ENCODE measurements around the gene ADGRE3.

The ADGRE3 gene, protein sequence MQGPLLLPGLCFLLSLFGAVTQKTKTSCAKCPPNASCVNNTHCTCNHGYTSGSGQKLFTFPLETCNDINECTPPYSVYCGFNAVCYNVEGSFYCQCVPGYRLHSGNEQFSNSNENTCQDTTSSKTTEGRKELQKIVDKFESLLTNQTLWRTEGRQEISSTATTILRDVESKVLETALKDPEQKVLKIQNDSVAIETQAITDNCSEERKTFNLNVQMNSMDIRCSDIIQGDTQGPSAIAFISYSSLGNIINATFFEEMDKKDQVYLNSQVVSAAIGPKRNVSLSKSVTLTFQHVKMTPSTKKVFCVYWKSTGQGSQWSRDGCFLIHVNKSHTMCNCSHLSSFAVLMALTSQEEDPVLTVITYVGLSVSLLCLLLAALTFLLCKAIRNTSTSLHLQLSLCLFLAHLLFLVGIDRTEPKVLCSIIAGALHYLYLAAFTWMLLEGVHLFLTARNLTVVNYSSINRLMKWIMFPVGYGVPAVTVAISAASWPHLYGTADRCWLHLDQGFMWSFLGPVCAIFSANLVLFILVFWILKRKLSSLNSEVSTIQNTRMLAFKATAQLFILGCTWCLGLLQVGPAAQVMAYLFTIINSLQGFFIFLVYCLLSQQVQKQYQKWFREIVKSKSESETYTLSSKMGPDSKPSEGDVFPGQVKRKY

DNA sequence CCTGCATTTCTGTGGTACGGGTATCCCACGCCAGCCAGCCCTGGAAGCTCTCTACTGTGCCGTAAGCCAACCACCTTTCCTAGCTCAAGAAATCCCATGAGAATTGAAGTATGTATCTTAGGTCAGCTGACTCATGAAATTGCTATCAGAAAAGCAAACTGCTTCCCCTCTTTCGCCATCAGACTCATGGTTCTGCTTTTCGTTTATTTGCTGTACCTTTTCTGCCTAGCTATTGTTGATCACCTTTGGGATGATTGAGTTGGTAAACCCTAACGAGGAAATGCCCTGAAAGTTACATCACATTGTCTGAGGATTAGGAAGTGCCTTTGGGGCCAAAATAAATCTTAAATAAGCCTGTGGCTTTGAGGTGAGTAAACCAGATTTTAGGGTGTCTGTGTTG is at the start of gene ADGRE3:
Gene ADGRE3, minus strand, starts transcription at position 81 of the 400 bp plus-strand sequence. Its CDS starts 74 bp downstream, at position 7.
- no peak for FAIRE-seq

DNA sequence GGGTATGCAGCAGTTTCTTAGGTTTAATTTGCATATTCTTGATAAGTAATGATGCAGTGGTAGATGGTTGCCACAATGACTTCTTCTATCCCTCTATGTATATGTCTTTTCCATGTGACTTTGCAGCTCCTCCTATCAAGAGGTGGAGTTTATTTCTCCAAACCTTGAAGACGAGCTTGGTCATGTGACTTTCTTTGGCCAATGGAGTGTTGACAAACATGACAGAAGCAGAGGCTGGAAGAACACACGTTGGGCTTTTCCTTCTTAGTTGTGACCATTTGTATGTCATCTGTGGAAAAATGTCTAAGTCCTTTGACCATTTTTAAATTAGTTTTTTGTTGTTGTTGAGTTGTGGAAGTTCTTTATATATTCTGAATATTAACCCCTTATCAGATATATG is 47.5 kb upstream of the ADGRE3 start:
- FAIRE-seq, result no peak

DNA sequence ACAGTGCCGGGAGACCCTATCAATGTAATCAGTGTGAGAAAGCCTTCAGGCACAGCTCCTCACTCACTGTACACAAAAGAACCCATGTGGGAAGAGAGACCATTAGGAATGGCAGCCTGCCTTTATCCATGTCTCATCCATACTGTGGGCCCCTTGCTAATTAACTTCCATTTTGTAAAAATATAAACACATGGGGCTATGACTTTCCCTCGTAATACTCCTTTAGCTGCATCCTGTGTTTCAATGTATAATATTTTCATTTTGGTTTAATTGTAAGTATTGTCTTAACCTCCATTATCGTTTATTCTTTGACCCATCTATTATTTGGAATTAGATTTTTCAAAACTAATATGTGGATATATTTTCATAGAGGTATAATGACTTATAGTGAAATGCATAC is 44.5 kb upstream of the ADGRE3 start:
- no peak for FAIRE-seq

DNA sequence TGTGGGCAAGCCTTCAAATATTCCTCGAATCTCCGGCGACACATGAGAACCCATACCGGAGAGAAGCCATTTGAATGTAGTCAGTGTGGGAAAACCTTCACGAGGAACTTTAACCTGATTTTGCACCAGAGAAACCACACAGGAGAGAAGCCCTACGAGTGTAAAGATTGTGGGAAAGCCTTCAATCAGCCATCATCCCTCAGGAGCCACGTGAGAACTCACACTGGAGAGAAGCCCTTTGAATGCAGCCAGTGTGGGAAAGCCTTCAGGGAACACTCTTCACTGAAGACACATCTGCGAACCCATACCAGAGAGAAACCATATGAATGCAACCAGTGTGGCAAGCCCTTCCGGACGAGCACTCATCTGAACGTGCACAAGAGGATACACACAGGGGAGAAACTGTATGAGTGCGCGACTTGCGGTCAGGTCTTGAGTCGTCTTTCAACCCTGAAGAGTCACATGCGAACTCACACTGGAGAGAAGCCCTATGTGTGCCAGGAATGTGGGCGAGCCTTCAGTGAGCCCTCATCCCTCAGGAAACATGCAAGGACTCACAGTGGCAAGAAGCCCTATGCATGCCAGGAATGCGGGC is 44.0 kb upstream of the ADGRE3 start:
- FAIRE-seq, result no peak

- FAIRE-seq, result no peak
These were observed 41.2 kb upstream of the ADGRE3 start for GRCh38 chr19:14715841-14716240.

DNA sequence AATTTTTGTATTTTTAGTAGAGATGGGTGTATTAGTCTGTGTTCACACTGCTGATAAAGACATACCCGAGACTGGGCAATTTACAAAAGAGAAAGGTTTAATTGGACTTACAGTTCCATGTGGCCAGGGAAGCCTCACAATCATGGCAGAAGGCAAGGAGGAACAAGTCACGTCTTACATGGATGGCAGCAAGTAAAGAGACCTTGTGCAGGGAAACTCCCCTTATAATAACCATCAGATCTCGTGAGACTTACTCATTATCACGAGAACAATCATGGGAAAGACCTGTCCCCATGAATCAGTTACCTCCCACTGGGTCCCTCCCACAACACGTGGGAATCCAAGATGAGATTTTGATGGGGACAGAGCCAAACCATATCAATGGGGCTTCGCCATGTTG is 29.8 kb upstream of the ADGRE3 start:
- no peak for FAIRE-seq

DNA sequence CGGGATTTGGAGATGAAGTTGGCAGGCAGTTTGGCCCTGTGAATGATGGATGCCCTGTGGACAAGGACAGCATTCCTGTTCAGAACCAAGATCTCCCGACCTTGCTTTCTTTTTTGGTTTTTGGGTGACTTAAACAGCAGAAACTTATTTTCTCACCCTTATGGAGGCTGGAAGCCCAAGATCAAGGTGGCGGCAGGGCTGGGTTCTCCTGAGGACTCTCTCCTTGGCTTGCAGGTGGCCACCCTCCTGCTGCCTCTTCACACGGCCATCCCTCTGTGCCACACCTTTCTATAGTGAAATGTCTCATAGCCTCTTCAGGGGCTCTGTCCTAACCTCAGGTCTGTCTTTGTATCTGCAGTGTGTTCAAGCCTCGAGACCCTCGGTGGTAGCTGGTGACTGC is 29.2 kb upstream of the ADGRE3 start:
- no peak for FAIRE-seq

DNA sequence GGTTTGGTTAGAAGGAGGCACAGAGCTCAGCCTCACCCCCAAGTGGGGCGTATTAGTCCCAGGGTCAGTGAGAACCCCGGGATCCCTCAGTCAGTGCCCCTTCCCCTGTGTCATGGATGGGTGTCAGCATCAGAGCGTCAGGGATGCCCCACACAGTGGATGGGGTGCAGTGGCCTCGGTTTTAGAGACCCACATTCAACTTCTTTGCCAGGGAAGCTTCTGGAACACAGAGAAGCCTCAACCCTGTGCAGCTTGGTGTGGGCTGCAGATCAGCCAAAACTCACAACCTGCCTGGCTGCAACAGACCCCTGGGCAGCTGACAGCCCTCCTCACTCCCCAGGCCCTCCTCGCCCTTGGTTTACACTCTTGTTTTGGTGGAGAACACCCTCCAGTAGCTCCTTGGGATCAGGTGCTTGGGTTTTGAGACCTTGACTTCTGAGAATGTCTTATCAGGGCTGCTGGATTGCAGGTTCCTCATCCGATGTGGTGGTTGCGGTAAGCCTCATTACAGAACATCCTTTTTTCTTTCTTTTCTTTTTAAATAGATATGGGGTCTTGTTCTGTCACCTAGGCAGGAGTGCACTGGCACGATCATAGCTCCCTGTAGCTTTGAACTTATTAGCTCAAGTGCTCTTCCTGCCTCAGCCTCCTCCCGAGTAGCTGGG is 26.2 kb upstream of the ADGRE3 start:
- no peak for FAIRE-seq

DNA sequence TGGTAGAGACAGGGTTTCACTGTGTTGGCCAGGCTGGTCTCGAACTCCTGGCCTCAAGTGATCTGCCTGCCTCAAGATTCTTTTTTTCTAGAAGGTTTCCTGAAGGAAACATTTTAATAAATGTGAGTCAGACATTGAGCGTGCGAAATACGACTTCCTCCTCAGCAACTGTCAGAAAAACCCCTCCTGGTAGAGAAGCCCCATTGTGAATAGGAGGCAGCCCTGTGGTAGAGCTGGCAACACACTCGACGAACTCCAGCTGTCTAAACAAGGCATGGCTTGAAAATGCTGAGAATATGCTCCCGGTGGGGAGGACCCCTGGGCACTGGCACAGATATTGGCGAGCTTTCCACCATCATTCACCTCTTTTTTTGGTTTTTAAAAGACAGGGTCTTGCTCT is 25.0 kb upstream of the ADGRE3 start:
- FAIRE-seq, result no peak

GRCh38 chr19:14695471-14695870 is 20.8 kb upstream of the ADGRE3 start:
- no peak for FAIRE-seq

GRCh38 chr19:14694641-14695266 is 20.1 kb upstream of the ADGRE3 start:
- FAIRE-seq, result no peak

GRCh38 chr19:14689598-14690503 is 15.2 kb upstream of the ADGRE3 start, which contains the start of gene ZNF333:
ZNF333 (plus strand) TSS chr19:14690048; CDS start chr19:14693492, 3,444 bp downstream.
- FAIRE-seq, result no peak

GRCh38 chr19:14686411-14686810 is 11.8 kb upstream of the ADGRE3 start:
- no peak for FAIRE-seq

DNA sequence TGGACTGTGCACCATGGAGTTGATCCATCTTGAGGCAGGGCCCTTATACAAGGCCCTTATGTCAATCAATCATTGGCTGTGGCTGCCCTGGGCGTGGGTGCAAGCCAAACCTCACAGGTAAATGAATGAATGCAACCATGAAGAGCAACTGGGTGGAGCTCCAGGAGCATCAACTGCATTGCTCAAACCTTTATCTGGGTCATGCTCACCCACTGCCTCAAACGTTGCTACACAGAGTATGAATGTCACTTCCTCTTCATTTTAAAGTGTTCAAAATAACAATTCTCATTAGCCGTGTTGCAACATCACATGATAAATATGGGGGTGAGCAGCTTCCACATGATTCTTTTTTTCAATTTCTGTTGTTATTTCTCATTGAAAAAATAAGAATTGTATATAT is 8.8 kb upstream of the ADGRE3 start:
- FAIRE-seq, result no peak

- no peak for FAIRE-seq
These were observed 7.4 kb upstream of the ADGRE3 start for GRCh38 chr19:14682084-14682483.

GRCh38 chr19:14678199-14678598 is 3.6 kb upstream of the ADGRE3 start:
- FAIRE-seq, result no peak

DNA sequence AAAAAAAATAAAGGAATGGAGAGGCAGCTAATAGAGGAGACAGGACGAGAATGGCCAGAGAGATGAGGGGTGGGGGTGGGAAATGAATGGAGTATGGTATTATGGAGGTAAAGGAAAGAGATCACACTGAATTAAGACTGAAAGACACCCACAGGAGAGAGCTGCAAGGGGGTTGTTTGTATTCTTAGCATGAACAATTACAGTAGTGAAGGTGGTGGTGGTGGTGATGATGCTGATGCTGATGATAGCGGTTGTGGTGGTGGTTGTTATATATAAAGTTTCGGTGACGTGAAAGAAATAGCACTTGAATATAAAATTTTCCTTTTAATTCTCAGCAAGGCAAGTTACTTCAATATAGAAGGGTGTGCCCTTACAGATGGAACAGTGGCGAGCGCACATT is 2.8 kb upstream of the ADGRE3 start:
- FAIRE-seq, result no peak

- no peak for FAIRE-seq
These were observed 2.1 kb upstream of the ADGRE3 start for GRCh38 chr19:14676762-14677161.

- no peak for FAIRE-seq
These were observed 1.6 kb downstream of the ADGRE3 start for GRCh38 chr19:14673088-14673487.

- FAIRE-seq, result no peak
These were observed 2.3 kb downstream of the ADGRE3 start for GRCh38 chr19:14672188-14672872.

DNA sequence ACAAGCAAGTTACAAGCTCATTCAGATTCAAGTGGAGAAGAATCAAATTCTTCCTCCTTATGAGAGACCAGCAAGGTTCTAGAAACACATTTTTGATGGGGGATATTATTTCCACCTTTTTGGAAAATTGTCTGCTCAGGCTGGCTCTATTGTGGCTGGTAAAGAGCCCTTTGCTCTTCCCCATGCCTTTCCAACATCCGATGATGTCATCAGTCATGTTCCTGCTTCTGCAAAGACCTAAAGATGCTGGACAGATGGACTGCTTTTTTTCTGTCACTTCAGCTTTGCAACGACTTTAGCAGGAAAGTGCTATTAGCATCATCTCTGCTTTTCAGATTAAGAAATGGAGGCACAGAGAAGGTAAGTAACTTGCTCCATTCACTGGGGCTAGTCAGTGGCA is 4.2 kb downstream of the ADGRE3 start:
- no peak for FAIRE-seq

All from endometrium (tissue), 2 donors.